Endothelial cell of umbilical vein (primary cell): ENCODE results near the gene ACTR1A.

Source experiments
- EZH2 ChIP-seq: IDR thresholded peaks from 2 replicates; pipeline ENCODE4 v1.6.1; 2012; ENCODE audit warnings: borderline replicate concordance, low read depth, mild to moderate bottlenecking, moderate library complexity, low read length, inconsistent platforms; ENCODE audit not compliant: severe bottlenecking
- MYC ChIP-seq: IDR thresholded peaks from one replicate; pipeline ENCODE4 v1.6.1; 2011; ENCODE audit warnings: mild to moderate bottlenecking, low read depth, low read length
- POLR2A ChIP-seq: IDR thresholded peaks from 2 replicates; pipeline ENCODE4 v1.6.1; 2012; ENCODE audit warnings: low read depth, mild to moderate bottlenecking, control low read depth, low read length
- POLR2AphosphoS5 ChIP-seq: IDR thresholded peaks from 2 replicates; pipeline ENCODE4 v1.6.1; 2012; ENCODE audit warnings: low read depth, mild to moderate bottlenecking, control low read depth, low read length, moderate library complexity; ENCODE audit not compliant: insufficient read depth
- TF ChIP-seq, protein P1 (sequence below), 2 donors: IDR thresholded peaks; 1 replicate in 1 of 2; 2 replicates in 1 of 2; pipeline ENCODE4 v1.5.1; 2011; ENCODE audit warnings: low read length in 2 of 2, mild to moderate bottlenecking in 2 of 2, moderate library complexity in 2 of 2, control low read depth in 1 of 2, inconsistent platforms in 1 of 2, low read depth in 1 of 2; ENCODE audit not compliant: insufficient read depth in 1 of 2; ENCODE audit errors: extremely low read depth in 1 of 2
- TF ChIP-seq, protein P2 (sequence below): IDR thresholded peaks from 2 replicates; pipeline ENCODE4 v1.6.1; 2011; ENCODE audit not compliant: insufficient read depth, insufficient read length

DNA sequence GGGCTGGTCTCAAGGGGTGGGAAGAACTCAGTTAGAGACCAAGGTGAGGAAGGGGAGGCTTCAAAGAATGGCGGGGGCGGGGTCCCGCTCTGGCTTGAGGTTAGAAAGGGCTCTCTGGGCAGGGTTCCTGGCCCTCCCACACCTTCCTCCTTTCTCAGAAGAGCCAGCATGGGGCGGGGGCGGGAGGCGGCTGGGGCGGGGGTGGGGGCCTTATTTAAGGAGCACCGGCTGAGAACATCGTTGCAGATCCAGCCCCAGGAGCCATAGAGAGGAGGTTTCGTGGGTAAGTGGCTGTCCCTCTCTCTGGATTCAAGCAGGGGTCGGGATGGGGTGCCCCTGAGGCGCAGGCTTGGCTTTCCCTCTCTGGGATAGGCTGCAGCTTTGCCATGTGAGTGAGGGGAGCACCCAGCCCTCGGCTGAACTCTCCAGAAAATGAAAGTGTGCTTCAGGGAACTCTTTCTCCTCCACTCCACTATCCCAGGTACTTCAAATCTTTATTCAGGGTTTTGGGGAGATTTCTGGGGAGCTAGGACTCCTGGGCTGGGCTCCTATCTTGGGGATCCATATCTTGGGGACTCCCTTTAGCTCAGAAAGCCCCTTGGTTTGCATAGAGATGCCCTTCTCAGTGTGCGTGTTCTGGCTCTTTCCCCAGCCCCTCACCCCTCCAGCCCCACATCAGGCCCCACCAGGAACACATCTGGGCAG, 66.8 kb downstream of the ACTR1A start:
- TF ChIP-seq, protein P1, sequence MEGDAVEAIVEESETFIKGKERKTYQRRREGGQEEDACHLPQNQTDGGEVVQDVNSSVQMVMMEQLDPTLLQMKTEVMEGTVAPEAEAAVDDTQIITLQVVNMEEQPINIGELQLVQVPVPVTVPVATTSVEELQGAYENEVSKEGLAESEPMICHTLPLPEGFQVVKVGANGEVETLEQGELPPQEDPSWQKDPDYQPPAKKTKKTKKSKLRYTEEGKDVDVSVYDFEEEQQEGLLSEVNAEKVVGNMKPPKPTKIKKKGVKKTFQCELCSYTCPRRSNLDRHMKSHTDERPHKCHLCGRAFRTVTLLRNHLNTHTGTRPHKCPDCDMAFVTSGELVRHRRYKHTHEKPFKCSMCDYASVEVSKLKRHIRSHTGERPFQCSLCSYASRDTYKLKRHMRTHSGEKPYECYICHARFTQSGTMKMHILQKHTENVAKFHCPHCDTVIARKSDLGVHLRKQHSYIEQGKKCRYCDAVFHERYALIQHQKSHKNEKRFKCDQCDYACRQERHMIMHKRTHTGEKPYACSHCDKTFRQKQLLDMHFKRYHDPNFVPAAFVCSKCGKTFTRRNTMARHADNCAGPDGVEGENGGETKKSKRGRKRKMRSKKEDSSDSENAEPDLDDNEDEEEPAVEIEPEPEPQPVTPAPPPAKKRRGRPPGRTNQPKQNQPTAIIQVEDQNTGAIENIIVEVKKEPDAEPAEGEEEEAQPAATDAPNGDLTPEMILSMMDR (IDR thresholded peaks at IDR 0.05; ENCODE audit: extremely low read depth in 1 of 2, insufficient read depth in 1 of 2, low read depth in 1 of 2, low read length in 2 of 2) = no peak
- TF ChIP-seq POLR2A (no peak), POLR2AphosphoS5 (no peak), EZH2 (no peak), MYC (no peak)
- TF ChIP-seq, protein P2, sequence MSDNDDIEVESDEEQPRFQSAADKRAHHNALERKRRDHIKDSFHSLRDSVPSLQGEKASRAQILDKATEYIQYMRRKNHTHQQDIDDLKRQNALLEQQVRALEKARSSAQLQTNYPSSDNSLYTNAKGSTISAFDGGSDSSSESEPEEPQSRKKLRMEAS = no peak
